Brain pericyte (primary cell): ENCODE measurements around the gene ORM2.
"Not testable (repeated sequence)": the region's sequence is repeated elsewhere in the genome, so short reads cannot be mapped to it uniquely, and the experiment has no call there.

ENCODE experiments used
- DNase-seq: peaks from one replicate; pipeline ENCODE4 v3.0.0-alpha.2; 2012; ENCODE audit warnings: low read depth, low spot score

The ORM2 gene

GRCh38 chr9:114314881-114315722 lies 14.6 kb upstream of the ORM2 start:
- DNase-seq = no peak

- DNase-seq = no peak
These were observed 13.8 kb upstream of the ORM2 start for GRCh38 chr9:114315723-114316363.

- no peak for DNase-seq
These were observed 13.0 kb upstream of the ORM2 start for GRCh38 chr9:114316605-114317230.

- no peak for DNase-seq
These were observed 11.9 kb upstream of the ORM2 start for GRCh38 chr9:114317665-114318357.

- no peak for DNase-seq
These were observed 11.3 kb upstream of the ORM2 start for GRCh38 chr9:114318416-114318815.

GRCh38 chr9:114319147-114319546 lies 10.5 kb upstream of the ORM2 start:
- no peak for DNase-seq

- not testable (repeated sequence) for DNase-seq
These were observed 9.0 kb upstream of the ORM2 start for GRCh38 chr9:114320710-114321109.

GRCh38 chr9:114321759-114322158 lies 7.9 kb upstream of the ORM2 start:
- DNase-seq = no peak

- not testable (repeated sequence) for DNase-seq
These were observed 7.4 kb upstream of the ORM2 start for GRCh38 chr9:114322160-114322818.

GRCh38 chr9:114322831-114323531 lies 6.7 kb upstream of the ORM2 start, which contains the start of gene ORM1:
Gene ORM1, plus strand, starts transcription at chr9:114323098. Its CDS starts 36 bp downstream, at chr9:114323134.
- DNase-seq = not testable (repeated sequence)

- DNase-seq = not testable (repeated sequence)
These were observed 5.8 kb upstream of the ORM2 start for GRCh38 chr9:114323849-114324248.

GRCh38 chr9:114324492-114324891 lies 5.2 kb upstream of the ORM2 start:
- DNase-seq = no peak

- not testable (repeated sequence) for DNase-seq
These were observed 4.7 kb upstream of the ORM2 start for GRCh38 chr9:114324965-114325364.

- DNase-seq = not testable (repeated sequence)
These were observed 3.9 kb upstream of the ORM2 start for GRCh38 chr9:114325684-114326254.

GRCh38 chr9:114327749-114328148 lies 1.9 kb upstream of the ORM2 start:
- no peak for DNase-seq

- not testable (repeated sequence) for DNase-seq
These were observed 1.3 kb upstream of the ORM2 start for GRCh38 chr9:114328357-114328820.

- DNase-seq = not testable (repeated sequence)
These were observed 588 bp upstream of the ORM2 start for GRCh38 chr9:114328937-114329624.

GRCh38 chr9:114330636-114331035 lies 967 bp downstream of the ORM2 start:
- no peak for DNase-seq
